MM.1S (cell line): ENCODE results near the gene XYLT1.

Experiments
- CTCF ChIP-seq: fragments of 300-600 bp; sonication (generic); IDR thresholded peaks from 2 replicates; pipeline ENCODE4 v1.5.1; 2016; ENCODE audit warnings: antibody characterized with exemption, low read length, mixed read lengths
- EZH2 ChIP-seq: fragments of 300-600 bp; sonication (generic); optimal IDR thresholded peaks from 2 replicates; pipeline ENCODE3; 2017; ENCODE audit warnings: low read depth, mild to moderate bottlenecking, antibody characterized with exemption, low read length, mixed read lengths

GRCh38 chr16:17098685-17099084 is 372.1 kb downstream of the XYLT1 start:
- no peak for TF ChIP-seq CTCF
- no peak for TF ChIP-seq EZH2
